GM23338 (cell line): Measurements from ENCODE around the gene KCNAB3.

ENCODE experiments used
- CREB1 ChIP-seq: fragments of 250-450 bp; sonication (Bioruptor Pico); IDR thresholded peaks from 2 replicates; pipeline ENCODE4 v1.5.0; 2020; ENCODE audit warnings: low read depth, mild to moderate bottlenecking, moderate library complexity
- EZH2 ChIP-seq: fragments of 200-600 bp; sonication (generic); IDR thresholded peaks from one replicate; pipeline ENCODE4 v1.8.0; 2017; ENCODE audit warnings: antibody characterized with exemption, mild to moderate bottlenecking, low read depth; ENCODE audit not compliant: unreplicated experiment
- EZH2phosphoT487 ChIP-seq: fragments of 200-600 bp; sonication (generic); IDR thresholded peaks from one replicate; pipeline ENCODE4 v1.8.1; 2018; ENCODE audit warnings: antibody characterized with exemption; ENCODE audit not compliant: unreplicated experiment
- JUNB ChIP-seq: IDR thresholded peaks from one replicate; pipeline ENCODE4 v1.6.1; 2016; ENCODE audit warnings: antibody characterized with exemption; ENCODE audit not compliant: unreplicated experiment
- NANOG ChIP-seq: IDR thresholded peaks from 2 replicates; pipeline ENCODE4 v1.6.1; 2016; ENCODE audit warnings: antibody characterized with exemption, borderline replicate concordance
- POLR2AphosphoS5 ChIP-seq: IDR thresholded peaks from 2 replicates; pipeline ENCODE4 v1.6.1; 2016; ENCODE audit warnings: antibody characterized with exemption, low read depth
- REST ChIP-seq: IDR thresholded peaks from one replicate; pipeline ENCODE4 v1.6.1; 2018; ENCODE audit warnings: antibody characterized with exemption; ENCODE audit not compliant: unreplicated experiment
- TF ChIP-seq, protein P1 (sequence below), 2 experiments: fragments of 200-600 bp in 1 of 2; sonication (generic) in 1 of 2; conservative IDR thresholded peaks; 2 replicates each; pipeline versions ENCODE4 v1.5.1 to v1.6.1; 2016 to 2017; ENCODE audit warnings: antibody characterized with exemption in 2 of 2, low read depth in 2 of 2, mild to moderate bottlenecking in 2 of 2, moderate library complexity in 1 of 2
- TF ChIP-seq, protein P2 (sequence below): IDR thresholded peaks from 2 replicates; pipeline ENCODE4 v1.6.1; 2016; ENCODE audit warnings: antibody characterized with exemption

DNA sequence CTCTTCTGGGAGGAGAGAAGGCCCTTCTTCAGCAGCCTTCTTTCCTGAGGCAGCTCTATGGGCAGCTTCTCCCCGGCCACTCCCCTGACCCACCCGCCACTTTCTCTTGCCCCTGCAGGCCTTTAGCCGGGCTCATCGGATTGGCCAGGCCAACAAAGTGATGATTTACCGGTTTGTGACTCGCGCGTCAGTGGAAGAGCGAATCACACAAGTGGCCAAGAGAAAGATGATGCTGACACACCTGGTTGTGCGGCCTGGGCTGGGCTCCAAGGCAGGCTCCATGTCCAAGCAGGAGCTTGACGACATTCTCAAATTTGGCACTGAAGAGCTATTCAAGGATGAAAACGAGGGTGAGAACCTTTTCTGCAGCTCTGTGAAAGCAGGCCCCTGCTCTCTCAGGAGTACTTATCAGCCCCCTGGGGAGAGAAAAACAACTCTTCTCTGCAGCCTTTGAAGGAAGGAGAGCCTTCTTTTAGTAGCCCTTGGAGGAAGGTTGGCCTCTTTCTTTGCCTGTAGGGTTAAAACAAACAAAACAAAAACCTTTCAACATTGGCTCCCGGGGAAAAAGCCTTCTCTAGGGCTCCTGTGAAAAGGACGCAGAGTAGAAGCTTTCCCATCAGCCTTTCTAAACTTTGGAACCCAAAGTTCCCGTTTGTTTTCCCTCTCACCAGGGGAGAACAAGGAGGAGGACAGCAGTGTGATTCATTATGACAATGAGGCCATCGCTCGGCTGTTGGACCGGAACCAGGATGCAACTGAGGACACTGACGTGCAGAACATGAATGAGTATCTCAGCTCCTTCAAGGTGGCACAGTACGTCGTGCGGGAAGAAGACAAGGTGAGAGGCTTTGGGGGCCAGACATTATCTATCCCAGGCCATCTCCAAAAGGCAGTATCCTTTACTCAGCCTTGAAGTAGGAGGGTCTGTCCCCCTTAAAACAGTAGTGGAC, 26.2 kb downstream of the KCNAB3 start:
- TF ChIP-seq, protein P1, sequence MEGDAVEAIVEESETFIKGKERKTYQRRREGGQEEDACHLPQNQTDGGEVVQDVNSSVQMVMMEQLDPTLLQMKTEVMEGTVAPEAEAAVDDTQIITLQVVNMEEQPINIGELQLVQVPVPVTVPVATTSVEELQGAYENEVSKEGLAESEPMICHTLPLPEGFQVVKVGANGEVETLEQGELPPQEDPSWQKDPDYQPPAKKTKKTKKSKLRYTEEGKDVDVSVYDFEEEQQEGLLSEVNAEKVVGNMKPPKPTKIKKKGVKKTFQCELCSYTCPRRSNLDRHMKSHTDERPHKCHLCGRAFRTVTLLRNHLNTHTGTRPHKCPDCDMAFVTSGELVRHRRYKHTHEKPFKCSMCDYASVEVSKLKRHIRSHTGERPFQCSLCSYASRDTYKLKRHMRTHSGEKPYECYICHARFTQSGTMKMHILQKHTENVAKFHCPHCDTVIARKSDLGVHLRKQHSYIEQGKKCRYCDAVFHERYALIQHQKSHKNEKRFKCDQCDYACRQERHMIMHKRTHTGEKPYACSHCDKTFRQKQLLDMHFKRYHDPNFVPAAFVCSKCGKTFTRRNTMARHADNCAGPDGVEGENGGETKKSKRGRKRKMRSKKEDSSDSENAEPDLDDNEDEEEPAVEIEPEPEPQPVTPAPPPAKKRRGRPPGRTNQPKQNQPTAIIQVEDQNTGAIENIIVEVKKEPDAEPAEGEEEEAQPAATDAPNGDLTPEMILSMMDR (conservative IDR thresholded peaks at IDR 0.05; ENCODE audit: low read depth in 2 of 2) = no peak
- no peak for TF ChIP-seq REST
- no peak for TF ChIP-seq EZH2
- TF ChIP-seq POLR2AphosphoS5 = no peak
- no peak for TF ChIP-seq CREB1 (CRISPR knock-in tag)
- no peak for TF ChIP-seq EZH2phosphoT487
- TF ChIP-seq, protein P2, sequence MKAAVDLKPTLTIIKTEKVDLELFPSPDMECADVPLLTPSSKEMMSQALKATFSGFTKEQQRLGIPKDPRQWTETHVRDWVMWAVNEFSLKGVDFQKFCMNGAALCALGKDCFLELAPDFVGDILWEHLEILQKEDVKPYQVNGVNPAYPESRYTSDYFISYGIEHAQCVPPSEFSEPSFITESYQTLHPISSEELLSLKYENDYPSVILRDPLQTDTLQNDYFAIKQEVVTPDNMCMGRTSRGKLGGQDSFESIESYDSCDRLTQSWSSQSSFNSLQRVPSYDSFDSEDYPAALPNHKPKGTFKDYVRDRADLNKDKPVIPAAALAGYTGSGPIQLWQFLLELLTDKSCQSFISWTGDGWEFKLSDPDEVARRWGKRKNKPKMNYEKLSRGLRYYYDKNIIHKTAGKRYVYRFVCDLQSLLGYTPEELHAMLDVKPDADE = no peak
- no peak for TF ChIP-seq NANOG
- TF ChIP-seq JUNB = no peak
